GM18868 (cell line): ENCODE results near the gene ZNF469.

ENCODE experiments used
- ATAC-seq: cut with Tn5 transposase; IDR thresholded peaks from one replicate; pipeline ENCODE4 v1.9.1; 2021; ENCODE audit warnings: mild to moderate bottlenecking, moderate library complexity; ENCODE audit not compliant: unreplicated experiment

Gene ZNF469

DNA sequence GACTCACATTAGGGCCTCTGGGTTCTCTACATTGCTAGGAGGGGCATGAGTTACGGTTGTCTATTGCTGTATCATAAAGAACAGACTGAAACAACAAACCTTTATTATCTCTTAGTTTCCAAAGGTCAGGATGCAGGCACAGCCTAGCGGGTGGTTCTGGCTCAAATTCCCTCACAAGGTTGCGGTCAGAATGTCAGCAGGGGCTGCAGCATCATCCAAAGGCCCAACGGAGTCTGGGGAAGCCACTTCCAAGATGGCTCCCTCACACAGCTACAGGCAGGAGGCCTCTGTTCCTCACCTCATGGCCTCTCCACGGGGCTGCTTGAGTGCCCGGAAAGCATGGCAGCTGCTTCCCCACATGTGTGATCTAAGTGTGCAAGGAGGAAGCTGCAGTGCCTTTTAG, 40.7 kb downstream of the ZNF469 start:
- ATAC-seq, result no peak

DNA sequence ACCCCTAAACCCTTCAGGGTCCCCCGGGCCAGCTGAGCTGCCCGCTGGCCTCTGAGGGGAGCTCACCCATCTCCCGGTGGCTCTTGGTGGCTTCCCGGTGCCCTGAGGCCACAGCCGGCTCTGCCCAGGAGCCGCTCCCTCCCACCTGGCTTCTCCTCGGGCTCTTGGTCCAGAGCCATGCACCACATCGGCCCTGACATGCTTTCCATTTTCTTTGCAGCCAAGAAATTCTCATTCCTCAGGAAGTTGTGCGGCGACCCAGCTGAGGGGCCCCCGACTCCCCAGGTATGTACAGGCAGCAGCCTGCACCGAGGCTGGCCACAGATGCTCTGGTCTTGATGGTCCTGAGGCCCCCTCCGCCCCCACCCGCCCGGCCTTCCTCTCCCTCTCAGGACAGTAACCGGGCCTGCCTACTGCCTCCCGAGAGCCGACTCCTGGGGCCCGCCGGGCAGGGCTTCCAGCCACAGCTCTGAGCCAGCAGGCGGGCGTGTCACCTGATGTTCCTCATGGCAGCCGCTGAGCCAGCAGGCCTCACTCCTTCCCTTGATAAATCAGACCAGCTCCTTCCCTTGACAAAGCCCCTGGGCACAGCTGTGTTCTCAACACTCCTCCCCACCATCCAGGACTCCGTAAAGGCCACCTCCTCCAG, 42.0 kb downstream of the ZNF469 start:
- ATAC-seq, result no peak

DNA sequence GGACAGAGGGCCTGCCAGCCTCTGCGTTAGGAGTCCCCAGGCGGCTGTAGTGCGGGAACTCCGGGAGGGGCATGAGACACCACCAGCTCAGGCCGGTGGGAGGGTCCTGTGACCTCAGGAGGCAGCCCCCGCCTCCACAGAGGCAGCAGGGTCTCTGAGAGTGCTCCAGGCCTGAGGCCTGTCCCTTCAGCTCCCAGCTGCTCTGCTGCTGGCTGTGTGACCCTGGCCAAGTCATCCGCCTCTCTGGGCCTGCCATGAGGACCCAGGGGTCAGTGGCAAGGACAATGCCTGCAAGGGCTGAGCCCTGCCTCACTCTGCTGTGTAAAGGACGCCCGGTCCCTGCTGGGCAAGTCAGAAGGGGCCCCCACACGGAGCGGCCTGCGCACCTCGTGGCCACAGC, 43.3 kb downstream of the ZNF469 start:
- ATAC-seq, result no peak

DNA sequence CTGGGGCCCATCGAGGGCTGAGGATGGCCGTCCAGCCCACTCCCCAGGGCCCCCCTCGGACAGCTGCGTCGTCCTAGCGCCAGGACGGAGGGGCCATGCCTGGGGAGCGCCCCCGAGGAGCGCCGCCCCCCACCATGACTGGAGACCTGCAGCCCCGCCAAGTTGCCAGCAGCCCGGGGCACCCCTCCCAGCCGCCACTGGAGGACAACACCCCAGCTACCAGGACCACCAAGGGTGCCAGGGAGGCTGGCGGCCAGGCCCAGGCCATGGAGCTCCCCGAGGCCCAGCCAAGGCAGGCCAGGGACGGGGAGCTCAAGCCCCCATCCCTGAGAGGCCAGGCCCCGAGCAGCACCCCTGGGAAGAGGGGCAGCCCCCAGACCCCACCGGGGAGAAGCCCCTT, 44.6 kb downstream of the ZNF469 start:
- ATAC-seq, result no peak

DNA sequence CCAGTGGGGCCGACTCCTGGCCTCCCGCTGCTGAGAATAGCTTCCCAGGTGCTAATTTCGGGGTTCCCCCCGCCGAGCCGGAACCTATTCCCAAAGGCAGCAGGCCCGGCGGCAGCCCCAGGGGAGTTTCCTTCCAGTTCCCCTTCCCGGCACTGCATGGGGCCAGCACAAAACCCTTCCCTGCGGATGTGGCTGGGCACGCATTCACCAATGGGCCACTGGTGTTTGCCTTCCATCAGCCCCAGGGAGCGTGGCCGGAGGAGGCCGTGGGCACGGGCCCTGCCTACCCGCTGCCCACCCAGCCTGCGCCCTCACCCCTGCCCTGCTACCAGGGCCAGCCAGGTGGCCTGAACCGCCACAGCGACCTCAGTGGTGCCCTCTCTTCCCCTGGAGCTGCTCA, 45.4 kb downstream of the ZNF469 start:
- no peak for ATAC-seq

DNA sequence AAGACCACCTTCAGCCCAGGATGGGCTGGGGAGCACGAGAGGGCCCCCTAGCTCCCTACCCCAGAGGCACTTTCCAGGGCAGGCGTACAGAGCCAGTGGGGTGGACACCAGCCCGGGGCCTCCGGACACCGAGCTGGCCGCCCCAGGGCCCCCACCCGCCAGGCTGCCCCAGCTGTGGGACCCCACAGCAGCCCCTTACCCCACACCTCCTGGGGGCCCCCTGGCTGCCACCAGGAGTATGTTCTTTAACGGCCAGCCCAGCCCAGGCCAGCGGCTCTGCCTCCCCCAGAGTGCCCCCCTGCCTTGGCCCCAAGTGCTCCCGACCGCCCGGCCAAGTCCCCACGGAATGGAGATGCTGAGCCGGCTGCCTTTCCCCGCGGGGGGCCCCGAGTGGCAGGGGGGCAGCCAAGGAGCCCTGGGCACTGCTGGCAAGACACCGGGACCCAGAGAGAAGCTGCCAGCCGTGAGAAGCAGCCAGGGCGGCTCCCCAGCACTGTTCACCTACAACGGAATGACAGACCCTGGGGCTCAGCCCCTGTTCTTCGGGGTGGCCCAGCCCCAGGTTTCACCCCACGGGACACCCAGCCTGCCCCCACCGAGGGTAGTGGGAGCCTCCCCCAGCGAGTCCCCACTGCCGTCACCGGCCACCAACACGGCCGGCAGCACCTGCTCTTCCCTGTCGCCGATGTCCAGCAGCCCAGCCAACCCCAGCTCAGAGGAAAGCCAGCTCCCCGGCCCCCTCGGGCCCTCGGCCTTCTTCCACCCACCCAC, 46.0 kb downstream of the ZNF469 start:
- no peak for ATAC-seq

DNA sequence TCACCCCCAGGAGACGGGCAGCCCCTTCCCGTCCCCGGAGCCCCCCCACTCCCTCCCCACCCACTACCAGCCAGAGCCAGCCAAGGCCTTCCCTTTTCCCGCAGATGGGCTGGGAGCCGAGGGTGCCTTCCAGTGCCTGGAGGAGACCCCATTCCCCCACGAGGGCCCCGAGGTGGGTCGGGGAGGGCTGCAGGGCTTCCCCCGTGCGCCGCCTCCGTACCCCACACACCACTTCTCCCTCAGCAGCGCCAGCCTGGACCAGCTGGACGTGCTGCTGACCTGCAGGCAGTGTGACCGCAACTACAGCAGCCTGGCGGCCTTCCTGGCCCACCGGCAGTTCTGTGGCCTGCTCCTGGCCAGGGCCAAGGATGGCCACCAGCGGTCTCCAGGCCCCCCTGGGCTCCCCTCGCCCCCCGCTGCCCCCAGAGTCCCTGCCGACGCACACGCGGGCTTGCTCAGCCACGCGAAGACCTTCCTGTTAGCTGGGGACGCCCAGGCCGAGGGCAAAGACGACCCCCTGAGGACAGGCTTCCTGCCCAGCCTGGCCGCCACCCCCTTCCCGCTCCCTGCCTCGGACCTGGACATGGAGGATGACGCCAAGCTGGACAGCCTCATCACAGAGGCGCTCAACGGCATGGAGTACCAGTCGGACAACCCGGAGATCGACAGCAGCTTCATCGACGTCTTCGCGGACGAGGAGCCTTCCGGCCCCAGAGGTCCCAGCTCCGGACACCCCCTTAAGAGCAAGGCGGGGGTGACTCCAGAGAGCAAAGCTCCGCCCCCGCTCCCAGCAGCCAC, 46.8 kb downstream of the ZNF469 start:
- no peak for ATAC-seq

DNA sequence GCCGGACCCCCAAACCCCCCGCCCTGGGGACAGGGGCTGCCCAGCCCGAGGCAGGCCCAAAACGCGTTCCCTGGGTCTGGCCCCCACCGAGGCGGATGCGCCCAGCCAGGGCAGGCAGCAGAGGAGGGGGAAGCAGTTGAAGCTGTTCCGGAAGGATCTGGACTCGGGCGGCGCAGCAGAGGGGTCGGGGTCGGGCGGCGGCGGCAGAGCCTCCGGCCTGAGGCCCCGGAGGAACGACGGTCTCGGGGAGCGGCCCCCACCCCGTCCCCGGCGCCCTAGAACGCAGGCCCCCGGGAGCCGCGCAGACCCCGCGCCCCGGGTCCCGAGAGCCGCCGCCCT, 47.4 kb downstream of the ZNF469 start:
- no peak for ATAC-seq

DNA sequence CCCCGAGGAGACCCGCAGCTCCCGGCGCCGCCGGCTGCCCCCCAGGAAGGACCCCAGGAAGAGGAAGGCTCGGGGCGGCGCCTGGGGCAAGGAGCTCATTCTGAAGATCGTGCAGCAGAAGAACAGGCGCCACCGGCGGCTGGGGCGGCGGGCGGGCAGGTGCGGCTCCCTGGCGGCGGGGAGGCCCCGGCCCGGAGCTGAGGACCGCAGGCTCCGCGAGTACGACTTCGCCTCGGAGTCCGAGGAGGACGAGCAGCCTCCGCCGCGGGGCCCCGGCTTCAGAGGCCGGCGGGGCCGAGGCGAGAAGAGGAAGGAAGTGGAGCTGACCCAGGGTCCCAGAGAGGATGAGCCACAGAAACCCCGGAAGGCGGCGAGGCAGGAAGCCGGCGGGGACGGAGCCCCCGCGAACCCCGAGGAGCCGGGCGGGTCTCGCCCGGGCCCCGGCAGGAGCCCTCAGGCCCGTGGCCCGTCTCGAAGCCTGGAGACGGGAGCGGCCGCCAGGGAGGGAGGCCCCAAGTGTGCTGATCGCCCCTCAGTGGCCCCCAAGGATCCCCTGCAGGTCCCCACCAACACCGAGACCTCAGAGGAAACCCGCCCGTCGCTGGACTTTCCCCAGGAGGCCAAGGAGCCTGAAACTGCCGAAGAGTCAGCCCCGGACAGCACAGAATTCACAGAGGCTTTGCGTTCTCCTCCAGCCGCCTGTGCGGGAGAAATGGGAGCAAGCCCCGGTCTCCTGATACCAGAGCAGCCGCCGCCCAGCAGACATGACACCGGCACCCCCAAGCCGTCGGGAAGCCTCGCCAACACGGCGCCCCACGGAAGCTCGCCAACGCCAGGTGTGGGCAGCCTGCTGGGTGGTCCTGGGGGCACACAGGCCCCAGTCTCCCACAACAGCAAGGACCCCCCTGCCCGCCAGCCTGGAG, 48.0 kb downstream of the ZNF469 start:
- ATAC-seq, result no peak

DNA sequence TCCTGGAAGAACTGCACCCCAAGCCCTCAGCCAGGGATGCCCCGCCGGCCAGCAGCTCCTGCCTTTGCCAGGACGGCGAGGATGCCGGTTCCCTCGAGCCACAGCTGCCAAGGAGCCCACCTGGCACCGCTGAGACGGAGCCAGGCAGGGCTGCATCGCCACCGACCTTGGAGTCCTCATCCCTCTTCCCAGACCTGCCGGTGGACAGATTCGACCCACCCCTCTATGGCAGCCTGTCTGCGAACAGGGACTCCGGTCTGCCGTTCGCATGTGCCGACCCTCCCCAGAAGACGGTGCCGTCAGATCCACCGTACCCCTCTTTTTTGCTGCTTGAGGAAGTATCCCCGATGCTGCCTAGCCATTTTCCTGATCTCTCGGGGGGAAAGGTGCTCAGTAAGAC, 48.9 kb downstream of the ZNF469 start:
- no peak for ATAC-seq

DNA sequence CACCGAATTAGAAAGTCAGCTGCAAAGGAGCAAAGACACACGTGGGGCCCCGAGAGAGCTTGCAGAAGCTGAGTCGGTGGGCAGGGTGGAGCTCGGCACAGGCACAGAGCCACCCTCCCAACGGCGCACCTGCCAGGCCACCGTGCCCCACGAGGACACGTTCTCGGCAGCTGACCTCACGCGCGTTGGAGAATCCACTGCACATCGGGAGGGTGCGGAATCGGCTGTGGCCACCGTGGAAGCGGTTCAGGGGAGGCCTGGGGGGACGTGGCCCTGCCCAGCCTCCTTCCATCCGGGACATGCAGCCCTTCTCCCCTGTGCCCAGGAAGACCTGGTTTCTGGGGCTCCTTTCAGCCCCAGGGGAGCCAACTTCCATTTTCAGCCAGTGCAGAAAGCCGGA, 49.4 kb downstream of the ZNF469 start:
- ATAC-seq, result no peak
